ENCODE measurements around the gene MC2R. TPM values are rescaled to one million over a fixed set of nuclear protein-coding genes. Genes with fewer than 3 reads are reported as not detected.

Gene MC2R
- total RNA-seq, 1 donor from 2014 or later: not detected

GRCh38 chr18:13879937-13880336 is 35.4 kb downstream of the MC2R start:
- no peak for TF ChIP-seq CTCF (IDR thresholded peaks at IDR 0.05)
- no peak for ATAC-seq
- H3K36me3 ChIP-seq: no peaks in the 10 kb centered on the region
- H3K4me3 ChIP-seq: no peak overlapping the region
- no peaks in the 10 kb centered on the region for H3K27me3 ChIP-seq
- no peak for DNase-seq
- intact Hi-C loops (cut with DNase I): no loop called here
- H3K9me3 ChIP-seq: no peaks in the 10 kb centered on the region
- no peaks in the 10 kb centered on the region for H3K4me1 ChIP-seq
- no peak overlapping the region for H3K27ac ChIP-seq

GRCh38 chr18:13879492-13879891 is 35.8 kb downstream of the MC2R start:
- H3K27ac ChIP-seq: no peak overlapping the region
- H3K9me3 ChIP-seq: no peaks in the 10 kb centered on the region
- TF ChIP-seq CTCF (IDR thresholded peaks at IDR 0.05): no peak
- ATAC-seq (no peak), DNase-seq (no peak)
- no peaks in the 10 kb centered on the region for H3K27me3 ChIP-seq
- H3K4me1 ChIP-seq: no peaks in the 10 kb centered on the region
- H3K36me3 ChIP-seq: no peaks in the 10 kb centered on the region
- intact Hi-C loops (cut with DNase I): no loop called here
- H3K4me3 ChIP-seq: no peak overlapping the region

- H3K4me3 ChIP-seq: no peak overlapping the region
- H3K27me3 ChIP-seq: no peaks in the 10 kb centered on the region
- no peaks in the 10 kb centered on the region for H3K4me1 ChIP-seq
- no peaks in the 10 kb centered on the region for H3K9me3 ChIP-seq
- intact Hi-C loops (cut with DNase I): no loop called here
- no peak for ATAC-seq
- H3K36me3 ChIP-seq: no peaks in the 10 kb centered on the region
- DNase-seq: no peak
- no peak overlapping the region for H3K27ac ChIP-seq
- no peak for TF ChIP-seq CTCF (IDR thresholded peaks at IDR 0.05)
Measured at GRCh38 chr18:13878857-13879256, 36.5 kb downstream of the MC2R start.

GRCh38 chr18:13877157-13877556 is 38.2 kb downstream of the MC2R start:
- H3K4me3 ChIP-seq: no peak overlapping the region
- no peaks in the 10 kb centered on the region for H3K4me1 ChIP-seq
- no peak for DNase-seq
- no peaks in the 10 kb centered on the region for H3K9me3 ChIP-seq
- no peaks in the 10 kb centered on the region for H3K36me3 ChIP-seq
- ATAC-seq: no peak
- intact Hi-C loops (cut with DNase I): no loop called here
- no peak overlapping the region for H3K27ac ChIP-seq
- H3K27me3 ChIP-seq: no peaks in the 10 kb centered on the region
- no peak for TF ChIP-seq CTCF (IDR thresholded peaks at IDR 0.05)

- H3K9me3 ChIP-seq: no peaks in the 10 kb centered on the region
- H3K36me3 ChIP-seq: no peaks in the 10 kb centered on the region
- TF ChIP-seq CTCF (IDR thresholded peaks at IDR 0.05): no peak
- no peak overlapping the region for H3K4me3 ChIP-seq
- no peak for DNase-seq
- intact Hi-C loops (cut with DNase I): no loop called here
- ATAC-seq: no peak
- H3K4me1 ChIP-seq: no peaks in the 10 kb centered on the region
- peaks cover 10% of the 10 kb centered on the region for H3K27me3 ChIP-seq
- H3K27ac ChIP-seq: no peak overlapping the region
Measured at GRCh38 chr18:13874558-13874957, 40.8 kb downstream of the MC2R start.

GRCh38 chr18:13872932-13873331 is 42.4 kb downstream of the MC2R start:
- Histone ChIP-seq H3K4me3 (no peak overlapping the region), H3K27ac (no peak overlapping the region), H3K36me3 (no peaks in the 10 kb centered on the region), H3K4me1 (no peaks in the 10 kb centered on the region), H3K9me3 (no peaks in the 10 kb centered on the region), H3K27me3 (peaks cover 21% of the 10 kb centered on the region)
- no peak for TF ChIP-seq CTCF (IDR thresholded peaks at IDR 0.05)
- ATAC-seq (no peak), DNase-seq (no peak)
- intact Hi-C loops (cut with DNase I): no loop called here
